Neuronal stem cell (in vitro differentiated cells): ENCODE data around the gene PPIL6.

Experiments used
- DNase-seq: peaks from one replicate; pipeline ENCODE4 v3.0.0-alpha.2; 2013; ENCODE audit warnings: low spot score
- H2AFZ ChIP-seq: one replicate; pipeline ENCODE4 v1.6.1; 2013; ENCODE audit warnings: mild to moderate bottlenecking, low read length, inconsistent platforms
- H2AK5ac ChIP-seq: 2 replicates; pipeline ENCODE4 v1.6.1; 2013; ENCODE audit warnings: low read depth, mild to moderate bottlenecking, inconsistent platforms, low read length, moderate library complexity, mixed read lengths
- H2BK120ac ChIP-seq: 2 replicates; pipeline ENCODE4 v1.6.1; 2013; ENCODE audit warnings: low read depth, mild to moderate bottlenecking, inconsistent platforms, low read length, moderate library complexity, mixed read lengths
- H2BK12ac ChIP-seq: one replicate; pipeline ENCODE4 v1.6.1; 2013; ENCODE audit warnings: low read length, inconsistent platforms
- H2BK15ac ChIP-seq: 2 replicates; pipeline ENCODE4 v1.6.1; 2013; ENCODE audit warnings: mild to moderate bottlenecking, low read length, inconsistent platforms, mixed read lengths
- H2BK5ac ChIP-seq: one replicate; pipeline ENCODE4 v1.6.1; 2013; ENCODE audit warnings: inconsistent platforms, mild to moderate bottlenecking, low read length, moderate library complexity
- H3K14ac ChIP-seq: one replicate; pipeline ENCODE4 v1.6.1; 2013; ENCODE audit warnings: low read length, inconsistent platforms
- H3K18ac ChIP-seq: 2 replicates; pipeline ENCODE4 v1.6.1; 2013; ENCODE audit warnings: low read length, inconsistent platforms
- H3K23ac ChIP-seq: 2 replicates; pipeline ENCODE4 v1.6.1; 2013; ENCODE audit warnings: low read depth, mild to moderate bottlenecking, mixed read lengths, low read length, inconsistent platforms; ENCODE audit not compliant: poor library complexity
- H3K27ac ChIP-seq: replicated peaks from 3 replicates; pipeline ENCODE4 v1.5.1; 2013; ENCODE audit warnings: low read length, inconsistent platforms
- H3K27me3 ChIP-seq, 3 experiments: 2 replicates each; pipeline ENCODE4 v1.6.1; 2013; ENCODE audit warnings: low read length in 3 of 3, mild to moderate bottlenecking in 2 of 3, inconsistent platforms in 1 of 3, low read depth in 1 of 3, mixed read lengths in 1 of 3, moderate library complexity in 1 of 3; ENCODE audit not compliant: control insufficient read depth in 3 of 3, insufficient read depth in 3 of 3
- H3K36me3 ChIP-seq, 2 donors: replicated peaks in 1 of 2; 2 replicates each; pipeline ENCODE4 v1.6.1; 2013; ENCODE audit warnings: low read length in 2 of 2; ENCODE audit not compliant: control insufficient read depth in 2 of 2, insufficient read depth in 2 of 2
- H3K4ac ChIP-seq: 2 replicates; pipeline ENCODE4 v1.6.1; 2013; ENCODE audit warnings: inconsistent platforms, mild to moderate bottlenecking, low read length, moderate library complexity
- H3K4me1 ChIP-seq, 2 donors: 1 replicate in 1 of 2; 2 replicates in 1 of 2; pipeline ENCODE4 v1.6.1; 2013; ENCODE audit warnings: low read length in 2 of 2, low read depth in 1 of 2; ENCODE audit not compliant: control insufficient read depth in 2 of 2, insufficient read depth in 1 of 2
- H3K4me2 ChIP-seq: one replicate; pipeline ENCODE4 v1.6.1; 2013; ENCODE audit warnings: mild to moderate bottlenecking, low read length, inconsistent platforms; ENCODE audit not compliant: insufficient read depth, poor library complexity, severe bottlenecking
- H3K4me3 ChIP-seq, 2 donors: 2 replicates each; pipeline ENCODE4 v1.5.1; 2013; ENCODE audit warnings: low read length in 2 of 2, mild to moderate bottlenecking in 2 of 2, inconsistent platforms in 1 of 2, moderate library complexity in 1 of 2
- H3K79me1 ChIP-seq: one replicate; pipeline ENCODE4 v1.6.1; 2013; ENCODE audit warnings: low read depth, mild to moderate bottlenecking, inconsistent platforms, low read length, moderate library complexity
- H3K9ac ChIP-seq: one replicate; pipeline ENCODE4 v1.6.1; 2013; ENCODE audit warnings: mild to moderate bottlenecking, low read depth, low read length, inconsistent platforms; ENCODE audit not compliant: poor library complexity
- H3K9me3 ChIP-seq, 2 donors: replicated peaks in 1 of 2; 2 replicates each; pipeline versions ENCODE3 to v1.6.1; 2013; ENCODE audit warnings: low read length in 2 of 2, mild to moderate bottlenecking in 2 of 2, inconsistent platforms in 1 of 2, low read depth in 1 of 2, mixed read lengths in 1 of 2, moderate library complexity in 1 of 2; ENCODE audit not compliant: control insufficient read depth in 2 of 2, insufficient read depth in 1 of 2
- H4K8ac ChIP-seq: one replicate; pipeline ENCODE4 v1.6.1; 2013; ENCODE audit warnings: low read depth, mild to moderate bottlenecking, inconsistent platforms, low read length, moderate library complexity
- H4K91ac ChIP-seq: one replicate; pipeline ENCODE4 v1.6.1; 2013; ENCODE audit warnings: low read length, low read depth, mild to moderate bottlenecking, inconsistent platforms; ENCODE audit not compliant: poor library complexity
- WGBS, 2 donors: extraction: QIAGEN DNeasy Blood & Tissue Kit; methylation state at CpG; one replicate each; pipeline ENCODE4 v1.1.7; 2013; ENCODE audit warnings: missing lambda C conversion rate in 2 of 2, mixed read lengths in 1 of 2; ENCODE audit not compliant: insufficient read length in 2 of 2, insufficient replicate concordance in 1 of 2; ENCODE audit errors: extremely low coverage in 2 of 2; 5-methylcytosine and 5-hydroxymethylcytosine counted together

The PPIL6 gene

GRCh38 chr6:109343518-109343917, 96.9 kb downstream of the PPIL6 start:
- no peak overlapping the region for H2BK120ac ChIP-seq
- peak overlapping the region; percentile 84 for H2BK5ac ChIP-seq
- H2AFZ ChIP-seq = no peak overlapping the region
- no peak overlapping the region for H2BK12ac ChIP-seq
- no peak overlapping the region for H3K4me3 ChIP-seq
- H4K91ac ChIP-seq = no peak overlapping the region
- H2BK15ac ChIP-seq = no peak overlapping the region
- no peak overlapping the region for H3K14ac ChIP-seq
- H3K9me3 ChIP-seq = no peaks in the 10 kb centered on the region
- H3K9ac ChIP-seq = no peak overlapping the region
- no peaks in the 10 kb centered on the region for H3K27me3 ChIP-seq
- H3K27ac ChIP-seq = no peak overlapping the region
- no peak overlapping the region for H3K4me2 ChIP-seq
- no peaks in the 10 kb centered on the region for H3K79me1 ChIP-seq
- H3K18ac ChIP-seq = no peak overlapping the region
- no peak overlapping the region for H3K23ac ChIP-seq
- DNase-seq = no peak
- WGBS, 2 donors = no CpG with 5 or more reads among the region's 7 CpGs
- peaks cover 0 to 1% of the 10 kb centered on the region in 2 donors for H3K4me1 ChIP-seq
- no peak overlapping the region for H4K8ac ChIP-seq
- no peak overlapping the region for H3K4ac ChIP-seq
- H3K36me3 ChIP-seq = no peaks in the 10 kb centered on the region
- H2AK5ac ChIP-seq = no peak overlapping the region

- H4K8ac ChIP-seq = no peak overlapping the region
- no peaks in the 10 kb centered on the region for H3K36me3 ChIP-seq
- WGBS, 2 donors = no CpG with 5 or more reads among the region's 6 CpGs
- H3K27ac ChIP-seq = no peak overlapping the region
- H3K9me3 ChIP-seq = no peaks in the 10 kb centered on the region
- H3K4ac ChIP-seq = no peak overlapping the region
- H3K79me1 ChIP-seq = no peaks in the 10 kb centered on the region
- no peak overlapping the region for H3K23ac ChIP-seq
- H2AFZ ChIP-seq = no peak overlapping the region
- no peaks in the 10 kb centered on the region for H3K27me3 ChIP-seq
- no peak overlapping the region for H3K14ac ChIP-seq
- no peak overlapping the region for H3K9ac ChIP-seq
- no peak overlapping the region for H4K91ac ChIP-seq
- H3K4me2 ChIP-seq = no peak overlapping the region
- H2AK5ac ChIP-seq = no peak overlapping the region
- H3K18ac ChIP-seq = no peak overlapping the region
- H3K4me1 ChIP-seq = peaks cover 0 to 1% of the 10 kb centered on the region in 2 donors
- no peak overlapping the region for H2BK15ac ChIP-seq
- DNase-seq = no peak
- no peak overlapping the region for H2BK120ac ChIP-seq
- H3K4me3 ChIP-seq = no peak overlapping the region
- H2BK5ac ChIP-seq = no peak overlapping the region
- no peak overlapping the region for H2BK12ac ChIP-seq
Measured at GRCh38 chr6:109342911-109343310, 97.5 kb downstream of the PPIL6 start.

DNA sequence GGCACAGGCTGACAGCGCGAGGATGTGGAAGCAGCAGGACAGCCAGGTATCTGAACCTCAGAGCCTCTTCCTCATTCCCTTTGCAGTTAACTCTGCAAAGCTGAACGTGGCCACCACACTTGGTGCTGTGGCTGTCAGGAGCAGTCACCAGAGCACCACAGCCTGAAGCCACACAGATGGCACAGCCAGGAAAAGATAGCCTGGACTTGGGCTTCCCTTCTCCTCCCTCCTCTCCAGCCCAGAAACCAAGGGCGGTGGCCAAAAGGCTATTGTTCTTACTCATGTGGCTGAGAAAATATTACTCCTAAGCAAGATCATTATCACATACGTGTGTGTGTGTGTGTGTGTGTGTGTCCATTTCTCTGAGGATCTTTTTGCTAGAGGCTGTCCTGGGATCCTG, 97.9 kb downstream of the PPIL6 start:
- Histone ChIP-seq H3K4me1 (peaks cover 0 to 1% of the 10 kb centered on the region in 2 donors), H2AK5ac (no peak overlapping the region), H2AFZ (no peak overlapping the region), H3K4ac (no peak overlapping the region), H3K27me3 (no peaks in the 10 kb centered on the region), H2BK12ac (no peak overlapping the region), H4K91ac (no peak overlapping the region), H3K14ac (no peak overlapping the region), H3K9me3 (no peaks in the 10 kb centered on the region), H3K9ac (peak overlapping the region; percentile 50), H3K23ac (peak overlapping the region; percentile 60), H2BK15ac (no peak overlapping the region), H3K4me3 (no peak overlapping the region), H2BK120ac (no peak overlapping the region), H3K27ac (no peak overlapping the region), H4K8ac (no peak overlapping the region), H3K36me3 (no peaks in the 10 kb centered on the region), H3K79me1 (no peaks in the 10 kb centered on the region), H3K18ac (no peak overlapping the region), H2BK5ac (no peak overlapping the region), H3K4me2 (no peak overlapping the region)
- no peak for DNase-seq
- no CpG with 5 or more reads among the region's 5 CpGs for WGBS, 2 donors

DNA sequence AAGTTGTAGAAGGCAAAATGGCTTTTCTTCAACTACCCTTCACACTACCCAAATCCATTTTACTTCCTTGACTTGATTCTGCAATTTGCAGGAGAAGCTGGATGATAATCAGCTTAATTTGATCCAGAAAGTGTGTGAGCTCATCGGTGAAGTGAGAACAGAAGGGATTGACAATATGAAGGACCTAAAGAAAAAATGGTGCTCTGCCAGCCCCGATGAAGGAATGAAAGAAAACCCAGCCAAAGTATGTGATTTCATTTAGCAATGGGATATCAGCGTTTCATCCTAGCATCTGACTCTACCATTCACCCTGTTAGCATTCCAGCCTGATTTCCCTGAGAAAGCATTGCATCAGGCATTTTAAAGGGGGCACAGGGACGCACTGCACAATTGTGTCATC, 99.6 kb downstream of the PPIL6 start:
- Histone ChIP-seq H2BK120ac (no peak overlapping the region), H2BK12ac (no peak overlapping the region), H3K27me3 (no peaks in the 10 kb centered on the region), H3K14ac (no peak overlapping the region), H3K4ac (no peak overlapping the region), H3K9ac (no peak overlapping the region), H3K27ac (no peak overlapping the region), H2AFZ (no peak overlapping the region), H3K79me1 (no peaks in the 10 kb centered on the region), H3K36me3 (no peaks in the 10 kb centered on the region), H2BK5ac (no peak overlapping the region), H3K18ac (no peak overlapping the region), H3K4me2 (no peak overlapping the region), H4K8ac (no peak overlapping the region), H3K23ac (no peak overlapping the region), H4K91ac (no peak overlapping the region), H3K4me1 (peaks cover 0 to 1% of the 10 kb centered on the region in 2 donors), H3K4me3 (no peak overlapping the region), H2BK15ac (no peak overlapping the region), H2AK5ac (no peak overlapping the region), H3K9me3 (no peaks in the 10 kb centered on the region)
- WGBS, 2 donors = no CpG with 5 or more reads among the region's 4 CpGs
- no peak for DNase-seq
